CD4-positive, alpha-beta T cell treated with Interleukin-1 beta for 1 hour (primary cell): ENCODE data around the gene NEDD4L.
"Not testable (repeated sequence)": the region's sequence is repeated elsewhere in the genome, so short reads cannot be mapped to it uniquely, and the experiment has no call there.

Experiments used
- DNase-seq, 2 donors: peaks; one replicate each; pipeline ENCODE4 v3.0.0-alpha.2; 2020 to 2022

Gene NEDD4L

DNA sequence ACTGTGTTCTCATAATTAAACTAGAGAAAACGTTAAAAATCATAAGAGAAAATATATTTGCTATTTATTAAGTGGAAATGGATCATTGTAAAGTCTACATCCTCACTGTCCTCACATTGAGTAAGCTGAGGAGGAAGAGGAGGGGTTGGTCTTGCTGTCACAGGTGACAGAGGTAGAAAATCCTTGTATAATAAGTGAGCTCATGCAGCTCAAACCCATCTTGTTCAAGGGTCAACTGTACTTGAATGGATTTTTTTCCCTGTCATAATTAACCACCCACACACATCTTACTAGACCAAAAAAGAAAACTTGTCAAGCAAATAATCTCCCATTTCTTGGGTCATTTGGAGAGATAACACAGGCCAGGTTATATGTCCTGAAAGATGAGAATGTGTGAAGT lies 231.2 kb downstream of the NEDD4L start:
- DNase-seq: no peak

DNA sequence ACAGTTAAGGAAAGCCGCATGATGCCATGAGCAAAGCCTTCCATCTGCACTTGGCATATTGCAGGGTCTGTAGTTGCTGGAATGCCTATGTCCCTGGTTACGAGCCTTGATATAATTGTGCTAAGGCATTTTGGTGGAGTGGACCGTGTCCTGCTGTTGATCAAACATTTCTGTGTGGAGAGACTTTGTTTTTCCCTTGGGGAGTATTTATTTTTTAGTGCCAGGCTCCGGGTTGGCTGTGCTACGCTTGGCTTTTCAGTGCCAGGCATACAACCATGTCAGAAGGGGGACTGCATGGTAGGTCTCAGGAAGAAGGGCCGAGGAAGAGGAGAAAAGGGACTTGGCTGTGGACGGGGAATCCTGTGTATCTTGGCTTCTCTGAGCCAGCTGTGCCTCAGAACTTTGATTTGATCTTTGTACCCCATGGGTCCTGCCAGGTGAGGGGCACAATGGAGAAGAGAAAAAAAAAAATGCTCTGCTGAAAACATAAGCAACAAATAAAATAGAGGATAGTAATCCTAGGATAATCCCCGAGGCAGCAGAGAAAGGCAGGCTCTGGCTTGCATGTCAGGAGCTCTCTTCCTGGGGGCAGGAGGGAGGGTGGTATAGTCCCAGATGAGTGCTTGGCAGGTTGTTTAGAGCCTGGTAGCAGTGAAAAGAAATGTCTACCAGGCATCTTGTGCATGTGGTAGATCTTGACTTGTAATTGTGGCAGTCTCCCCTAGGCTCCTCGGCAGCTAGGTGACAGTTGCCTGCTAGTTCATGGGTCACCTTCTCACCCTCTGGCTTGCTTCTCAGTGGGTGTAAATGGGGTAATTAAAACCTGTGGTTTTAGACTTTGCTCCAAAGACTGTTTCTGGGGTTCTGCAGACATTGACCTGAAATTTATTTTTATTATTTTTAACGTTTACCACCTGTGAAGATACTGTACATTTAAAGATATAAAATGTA lies 233.0 kb downstream of the NEDD4L start:
- no peak for DNase-seq

DNA sequence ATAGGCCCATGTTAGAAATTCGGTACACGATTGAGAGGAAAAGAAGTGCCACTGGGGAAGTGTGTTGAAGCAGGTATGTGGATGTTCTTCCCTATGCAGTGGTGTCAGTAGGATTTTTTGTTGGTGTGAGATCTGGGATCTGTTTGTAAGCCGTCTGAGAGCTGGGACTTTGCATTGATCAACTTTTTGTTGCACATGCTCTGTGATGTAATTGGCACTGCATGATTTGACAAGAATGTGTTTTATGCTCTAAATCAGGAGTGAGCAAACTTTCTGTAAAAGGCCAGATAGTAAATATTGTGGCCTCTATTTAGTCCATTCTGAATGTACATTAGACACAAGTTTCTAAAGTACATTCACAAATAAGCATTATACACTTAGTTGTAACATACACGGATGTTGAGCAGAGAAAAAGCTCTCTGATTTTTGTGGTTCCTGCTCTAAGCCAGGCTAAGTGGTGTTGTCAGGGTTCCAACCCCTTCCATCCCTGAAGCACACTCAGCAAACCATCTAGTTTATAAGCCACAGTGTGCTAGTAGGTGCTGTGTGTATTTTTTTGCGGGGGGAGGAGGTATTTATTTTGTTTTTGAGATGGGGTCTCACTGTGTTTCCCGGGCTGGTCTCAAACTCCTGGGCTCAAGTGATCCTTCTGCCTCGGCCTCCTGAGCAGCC lies 235.6 kb downstream of the NEDD4L start:
- DNase-seq: no peak

DNA sequence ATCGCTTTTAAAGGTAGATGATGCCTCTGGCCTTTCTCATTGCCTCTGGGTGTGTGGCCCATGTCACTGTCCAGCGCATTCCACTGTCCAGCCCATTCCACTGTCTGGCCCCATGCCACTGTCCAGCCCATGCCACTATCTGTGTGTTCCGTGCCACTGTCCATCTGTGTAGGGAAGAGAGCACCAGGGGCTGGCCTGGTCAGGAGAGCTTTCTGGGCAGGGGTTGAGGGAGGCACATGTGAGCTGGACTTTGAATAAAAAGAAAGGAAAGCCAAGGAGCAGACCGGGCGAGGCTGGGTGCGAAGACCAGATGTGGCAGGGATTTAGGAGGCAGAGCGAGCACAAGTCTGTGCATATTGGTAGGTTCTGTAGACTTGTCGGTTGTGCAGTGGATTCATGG lies 236.2 kb downstream of the NEDD4L start:
- DNase-seq: no peak

DNA sequence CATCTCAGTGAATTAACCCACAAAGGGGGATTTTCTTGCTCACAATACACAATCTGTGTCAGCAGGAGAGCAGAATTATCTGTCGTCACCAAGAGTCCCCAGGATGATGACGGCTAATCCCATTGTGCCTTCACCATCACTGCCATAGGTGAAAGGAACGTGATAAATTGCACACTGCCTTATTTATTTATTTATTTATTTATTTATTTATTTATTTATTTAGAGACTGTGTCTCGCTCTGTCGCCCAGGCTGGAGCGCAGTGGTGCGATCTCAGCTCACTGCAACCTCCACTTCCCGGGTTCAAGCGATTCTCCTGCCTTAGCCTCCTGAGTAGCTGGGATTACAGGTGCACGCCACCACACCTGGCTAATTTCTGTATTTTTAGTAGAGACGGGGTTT lies 238.8 kb downstream of the NEDD4L start:
- DNase-seq: not testable (repeated sequence)

DNA sequence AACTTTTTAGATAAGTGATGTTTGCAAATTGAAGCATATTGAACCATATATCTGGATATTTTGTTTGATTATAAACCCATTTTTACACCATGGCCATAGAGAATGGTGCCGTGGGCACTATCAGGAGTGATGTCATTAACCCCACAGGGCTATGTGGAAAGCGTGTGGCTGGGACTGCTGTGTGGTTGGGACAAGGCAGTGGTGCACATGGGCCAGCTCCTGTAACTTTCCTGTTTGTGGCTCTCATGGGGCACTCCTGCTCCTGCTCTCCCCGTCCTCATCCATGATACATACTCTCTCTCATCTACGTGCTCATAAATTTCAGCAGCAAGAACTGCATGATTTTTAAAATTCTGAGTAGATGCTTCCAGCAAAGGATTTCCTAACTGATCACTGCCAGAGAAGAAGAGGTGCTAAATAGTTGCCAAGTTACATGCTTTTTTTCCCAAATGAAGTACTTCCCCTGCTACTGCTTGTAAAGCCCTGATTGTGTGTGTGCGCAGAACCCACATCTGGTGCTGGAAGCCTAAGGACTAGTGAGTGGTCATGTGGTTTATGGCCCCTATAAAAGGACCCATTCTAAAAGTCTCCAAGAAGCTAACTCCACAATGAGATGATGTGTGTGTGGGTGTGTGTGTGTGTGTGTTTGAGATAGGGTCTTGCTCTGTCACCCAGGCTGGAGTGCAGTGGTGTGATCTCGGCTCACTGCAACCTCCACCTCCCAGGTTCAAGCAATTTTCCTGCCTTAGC lies 240.8 kb downstream of the NEDD4L start:
- no peak for DNase-seq

DNA sequence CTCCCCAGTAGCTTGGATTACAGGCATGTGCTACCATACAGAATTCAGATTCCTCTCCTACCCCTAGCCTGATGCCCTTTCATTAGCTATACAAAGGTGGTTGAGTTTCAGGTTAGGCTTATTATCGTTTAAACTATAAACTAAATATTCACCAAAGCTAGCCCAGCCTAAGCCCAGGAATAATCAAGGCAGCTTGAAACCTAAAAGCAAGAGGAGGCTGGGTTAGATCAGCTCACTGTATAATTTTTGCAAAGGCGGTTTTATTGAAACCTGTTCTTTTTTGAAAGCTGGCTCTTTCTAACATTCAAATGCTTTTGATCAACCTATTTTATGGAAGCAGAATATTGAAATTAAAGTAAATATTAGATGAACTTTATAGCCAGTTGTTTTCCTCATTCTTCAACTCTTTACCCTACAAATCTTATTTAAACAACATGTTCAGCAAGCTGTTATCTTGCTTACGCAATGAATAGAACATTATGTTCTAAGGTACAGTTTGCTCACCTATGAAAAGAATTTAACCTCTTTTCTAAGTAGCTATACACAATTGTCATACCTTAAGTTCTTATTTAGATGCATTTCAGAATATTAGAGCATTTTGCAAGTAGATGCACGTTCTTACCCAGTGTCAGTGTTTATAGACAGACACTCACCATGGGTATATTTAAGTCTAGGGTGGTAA lies 241.6 kb downstream of the NEDD4L start:
- DNase-seq: no peak

DNA sequence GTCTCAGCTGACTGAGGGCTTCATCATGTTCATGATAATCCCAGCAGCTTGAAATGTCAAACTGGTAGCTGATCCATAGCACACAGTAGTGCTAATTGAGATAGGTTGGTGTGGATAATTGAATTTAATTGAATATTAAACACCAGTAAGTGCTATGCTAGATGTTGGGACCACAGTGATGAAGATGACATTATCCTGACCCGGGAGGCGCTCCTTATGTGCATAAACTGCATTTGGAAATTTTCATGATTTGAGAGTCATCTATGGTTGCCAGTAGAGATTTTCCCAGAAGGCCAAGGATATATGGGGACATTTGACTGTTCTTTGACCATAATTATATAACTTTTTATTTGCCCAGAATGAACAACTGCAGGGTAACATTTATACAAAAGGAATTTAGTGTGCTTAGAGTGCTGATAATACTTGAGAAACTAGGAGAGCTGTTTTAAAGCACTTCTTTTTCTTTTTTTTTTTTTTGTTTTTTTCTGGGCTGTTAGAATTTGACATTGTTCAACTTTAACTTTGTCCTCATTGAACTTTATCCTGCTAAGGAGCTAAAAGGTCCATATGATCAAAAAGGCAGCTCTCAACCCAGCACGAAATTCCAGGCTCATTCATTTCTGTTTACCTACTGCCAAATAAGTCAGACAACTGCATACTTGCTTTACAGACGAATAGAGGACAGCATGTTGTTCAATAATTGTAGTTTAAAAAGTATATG lies 242.8 kb downstream of the NEDD4L start:
- no peak for DNase-seq

DNA sequence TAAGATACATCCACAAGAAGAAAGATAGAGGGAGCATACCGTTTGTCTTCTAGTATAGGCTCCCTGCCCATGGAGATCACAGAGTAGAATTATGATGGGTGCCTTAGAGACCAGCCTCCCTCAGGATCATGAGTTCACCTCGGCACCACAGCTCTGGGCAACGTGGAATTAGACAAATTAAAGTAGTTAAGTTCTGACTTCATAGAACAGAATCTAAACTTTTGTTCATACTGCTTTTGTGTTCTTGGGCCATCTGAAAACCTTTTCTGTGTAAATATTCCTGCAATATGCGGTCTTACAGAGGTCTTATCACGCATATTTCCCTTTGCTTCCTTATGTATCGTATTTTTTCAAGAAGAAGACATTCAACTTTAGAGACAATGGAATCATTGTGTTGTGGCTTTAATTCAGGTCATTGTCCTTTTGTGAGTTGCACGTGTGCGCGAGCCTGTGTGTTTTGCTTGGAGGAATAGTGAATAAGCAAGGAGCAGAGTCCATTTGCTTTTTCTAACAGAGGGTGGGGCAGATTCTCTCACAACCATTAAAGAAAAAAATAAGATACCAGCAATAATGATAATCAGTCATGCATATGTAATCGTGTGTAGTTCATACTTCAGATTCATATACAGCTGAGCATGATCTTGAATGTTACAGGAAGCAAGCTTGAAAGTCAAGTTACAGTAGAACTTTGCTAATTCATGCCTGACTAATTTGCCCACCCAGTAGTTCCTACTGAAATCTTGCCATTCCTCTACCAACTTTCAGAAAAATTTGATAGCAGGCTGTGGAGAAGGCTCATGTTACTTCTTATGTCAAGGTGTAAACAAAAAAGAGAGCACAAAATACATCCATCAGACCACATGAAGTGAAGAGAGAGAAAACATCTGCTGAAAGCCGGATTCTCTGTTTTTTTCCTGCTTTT lies 243.6 kb downstream of the NEDD4L start:
- no peak for DNase-seq

DNA sequence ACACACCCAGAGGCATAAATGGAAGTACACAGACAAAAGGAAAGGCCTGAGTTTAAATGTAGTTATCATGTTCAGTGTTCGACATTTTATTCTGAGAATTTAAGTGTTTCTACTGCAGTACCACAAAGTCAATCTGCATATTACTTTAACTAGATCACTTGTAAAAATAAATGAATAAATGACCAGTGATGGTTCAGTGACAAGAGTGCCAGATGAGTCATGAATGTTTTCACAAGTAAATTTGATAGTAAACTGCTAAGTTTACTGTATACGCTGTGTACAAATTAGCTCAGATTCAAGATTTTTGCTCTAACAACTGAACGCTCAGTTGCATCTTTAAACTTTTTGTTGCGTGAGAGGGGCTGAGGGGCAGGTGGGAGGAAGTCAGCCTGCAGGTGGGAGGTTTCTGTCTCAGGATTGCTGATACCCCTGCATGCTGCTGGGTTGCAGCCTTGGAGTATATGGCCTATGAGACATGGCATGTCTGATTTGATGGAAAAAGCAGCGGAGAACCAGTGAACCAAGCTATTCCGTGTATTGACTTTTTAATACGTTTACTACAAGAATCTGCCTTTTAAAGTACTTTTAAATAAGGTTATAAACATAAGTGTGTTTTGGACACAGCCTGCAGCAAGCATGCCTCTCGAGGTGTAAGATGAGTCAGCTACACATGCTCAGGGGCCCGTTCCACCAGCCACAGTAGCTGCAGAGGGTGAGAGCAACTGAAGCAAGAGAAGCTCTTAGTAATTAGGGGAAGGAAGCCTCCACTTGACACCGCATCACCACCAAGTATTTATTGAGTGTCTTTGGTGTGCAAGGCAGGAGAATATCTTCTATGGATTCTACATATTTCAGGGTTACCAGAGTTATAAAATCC lies 245.1 kb downstream of the NEDD4L start:
- no peak for DNase-seq

DNA sequence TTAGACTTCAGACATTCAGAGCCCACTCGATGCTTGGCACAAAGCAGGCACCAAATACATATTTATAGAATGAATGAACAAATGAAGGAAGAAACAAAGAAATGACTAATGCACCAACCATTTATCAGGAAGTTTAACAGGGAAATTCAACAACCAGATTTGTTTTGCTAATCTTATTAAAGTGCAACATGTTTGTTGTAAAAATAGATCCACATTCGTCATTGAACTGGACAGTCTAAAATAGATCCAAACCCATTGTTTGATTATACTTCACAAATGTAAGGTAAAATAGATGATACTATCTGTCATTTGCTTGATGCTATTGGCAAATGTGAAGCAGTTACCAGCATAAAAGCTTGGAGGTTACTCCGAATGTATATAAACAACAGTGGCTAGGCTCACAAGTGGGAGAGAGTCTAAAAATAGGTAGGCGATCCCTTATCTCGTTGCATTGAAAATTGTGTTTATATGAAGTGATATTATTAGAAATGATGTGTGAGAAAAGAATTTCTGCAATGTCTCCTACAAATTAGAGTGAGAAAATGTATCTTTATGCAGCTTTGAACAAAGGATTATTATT lies 246.2 kb downstream of the NEDD4L start:
- no peak for DNase-seq

DNA sequence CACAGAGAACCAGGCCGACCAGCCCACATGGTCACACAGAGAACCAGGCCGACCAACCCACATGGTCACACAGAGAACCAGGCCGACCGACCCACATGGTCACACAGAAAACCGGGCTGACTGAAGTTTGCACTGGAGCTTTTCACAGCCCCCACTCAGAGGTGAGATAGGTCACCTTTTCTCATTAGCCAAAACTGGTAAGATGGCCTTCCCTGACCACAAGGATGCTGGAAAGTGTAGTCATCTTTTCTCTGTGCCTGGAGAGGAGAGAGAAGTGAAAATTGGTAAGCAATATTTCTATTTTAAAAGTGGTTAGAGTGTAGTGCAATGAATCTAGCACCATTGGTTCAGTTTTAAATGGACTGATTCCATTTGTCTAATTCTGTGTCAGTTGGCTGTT lies 247.1 kb downstream of the NEDD4L start:
- DNase-seq: no peak

DNA sequence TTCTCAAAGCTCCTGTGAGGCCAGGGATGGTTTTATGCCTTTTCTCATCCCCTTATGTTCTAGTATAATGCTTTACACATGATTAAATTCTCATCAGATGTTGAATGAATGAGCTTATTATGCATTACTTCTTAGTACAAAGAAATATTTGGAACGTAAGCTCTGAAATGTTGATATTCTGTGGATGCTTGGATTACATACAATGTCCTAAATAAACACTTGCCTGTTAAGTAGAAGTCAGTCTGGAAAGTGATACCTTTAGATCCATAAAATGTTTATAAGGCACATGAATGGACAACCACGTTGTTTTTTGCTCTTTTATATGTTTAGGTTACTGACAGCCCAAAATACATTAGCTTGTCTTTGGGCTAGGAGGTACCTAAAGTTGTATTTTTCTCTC lies 248.6 kb downstream of the NEDD4L start:
- DNase-seq: no peak

DNA sequence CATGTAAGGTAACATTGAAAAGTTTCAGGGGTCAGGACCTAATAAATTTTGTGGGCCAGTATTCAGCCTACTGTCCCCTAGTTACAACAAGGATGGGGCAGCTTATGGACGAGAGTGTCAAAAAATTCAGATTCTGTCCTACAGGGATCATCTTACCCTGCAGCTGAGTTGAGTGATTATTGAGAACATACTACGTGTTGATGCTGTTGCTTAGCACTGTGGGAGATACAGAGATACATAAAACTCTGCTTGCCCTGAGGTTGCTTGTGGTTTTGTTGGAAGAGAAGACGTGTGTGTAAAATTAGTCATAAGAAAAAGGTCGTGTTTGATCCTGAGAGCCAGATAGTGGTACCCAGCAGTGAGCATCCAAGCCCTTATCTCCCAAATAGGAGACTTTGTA lies 253.2 kb downstream of the NEDD4L start:
- no peak for DNase-seq

DNA sequence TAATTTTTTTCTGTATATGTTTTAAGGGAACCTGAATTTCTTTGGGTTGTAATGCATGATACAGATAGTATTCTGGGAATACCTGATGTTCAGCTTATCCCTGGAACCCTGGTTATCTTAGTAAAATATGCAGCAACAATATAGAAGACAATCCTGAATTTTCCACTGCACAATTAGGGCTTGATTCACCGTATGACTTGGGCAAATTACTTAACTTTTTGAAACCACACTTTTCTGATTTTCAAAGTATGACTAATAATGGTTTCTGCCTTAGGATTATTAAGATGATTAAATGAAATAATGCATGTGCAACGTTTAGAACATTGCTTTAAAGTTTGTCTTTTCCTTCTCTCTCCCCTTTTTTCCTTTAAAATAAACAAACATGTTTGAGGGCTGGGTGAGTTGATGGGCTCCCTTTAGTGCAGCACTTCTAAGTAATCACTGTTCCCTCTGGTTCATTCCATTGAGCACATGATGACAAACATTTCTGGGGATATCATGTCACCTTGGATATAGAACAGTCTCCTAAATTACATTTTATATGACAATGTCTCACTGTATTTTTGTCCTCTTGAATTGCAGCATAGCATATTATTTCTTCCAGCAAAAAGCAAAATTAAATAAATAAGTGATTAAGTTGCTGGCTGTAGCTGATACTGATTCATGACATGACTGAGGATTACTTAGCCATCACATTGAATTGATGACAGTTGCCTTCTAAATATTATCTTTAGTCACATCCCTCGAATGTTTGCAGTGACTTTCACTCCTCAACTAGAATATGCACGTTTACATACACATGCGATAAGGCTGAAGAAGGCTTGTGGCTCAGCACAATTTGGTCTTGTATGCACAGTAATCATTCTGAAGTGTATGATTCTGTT lies 254.5 kb downstream of the NEDD4L start:
- DNase-seq: no peak

DNA sequence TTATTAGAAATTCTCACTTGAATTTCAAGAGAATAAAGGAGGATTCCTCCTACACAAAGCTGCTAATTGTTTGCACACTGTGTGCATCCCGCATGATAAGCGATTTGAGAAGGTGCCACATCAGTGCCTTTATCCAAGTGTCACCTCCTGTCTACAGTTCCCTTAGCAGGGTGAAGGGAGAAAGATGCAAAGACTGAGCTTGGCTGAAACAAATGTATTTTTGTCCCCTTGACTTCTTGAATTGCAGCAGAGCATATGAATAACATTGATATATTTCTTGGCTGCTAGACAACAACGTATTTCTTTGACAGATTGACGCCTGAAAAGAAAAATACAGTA lies 255.1 kb downstream of the NEDD4L start:
- DNase-seq: no peak

DNA sequence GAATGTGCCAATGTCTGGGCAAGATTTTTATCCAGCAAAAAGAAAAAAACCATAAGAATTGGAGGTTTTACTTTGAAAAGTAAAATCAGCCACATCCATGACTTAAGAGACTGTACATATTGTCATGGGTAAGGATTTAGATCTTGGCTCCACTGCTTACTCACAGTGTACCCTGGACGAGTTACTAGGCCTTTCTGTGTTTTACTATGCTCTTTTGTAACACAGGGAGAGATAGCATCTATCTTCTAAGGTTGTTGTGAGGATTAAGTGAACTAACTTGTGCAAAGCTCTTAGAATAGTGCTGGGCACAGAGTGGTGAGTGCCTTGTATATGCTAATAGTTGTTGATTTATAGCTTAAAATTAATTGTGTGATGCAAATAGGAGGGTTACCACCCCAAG lies 255.9 kb downstream of the NEDD4L start:
- DNase-seq: no peak

DNA sequence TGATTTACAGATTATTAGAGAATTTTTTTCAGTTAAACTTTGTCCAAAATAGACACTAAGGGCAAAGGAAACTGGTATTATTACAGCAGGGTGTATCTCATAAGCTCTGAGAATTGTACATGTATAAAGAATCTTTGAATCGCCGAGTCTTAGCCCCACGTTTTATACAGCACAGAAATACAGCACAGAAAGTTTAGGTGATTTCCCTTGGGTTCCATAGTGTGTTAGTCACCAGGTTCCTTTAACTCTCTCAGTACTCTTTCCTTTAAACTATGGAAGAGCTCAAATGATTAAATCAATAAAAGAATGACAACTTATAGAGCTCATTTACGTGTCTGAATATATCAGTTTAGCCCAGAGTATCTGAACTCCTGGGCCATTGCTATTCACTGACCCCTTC lies 256.8 kb downstream of the NEDD4L start:
- DNase-seq: no peak

DNA sequence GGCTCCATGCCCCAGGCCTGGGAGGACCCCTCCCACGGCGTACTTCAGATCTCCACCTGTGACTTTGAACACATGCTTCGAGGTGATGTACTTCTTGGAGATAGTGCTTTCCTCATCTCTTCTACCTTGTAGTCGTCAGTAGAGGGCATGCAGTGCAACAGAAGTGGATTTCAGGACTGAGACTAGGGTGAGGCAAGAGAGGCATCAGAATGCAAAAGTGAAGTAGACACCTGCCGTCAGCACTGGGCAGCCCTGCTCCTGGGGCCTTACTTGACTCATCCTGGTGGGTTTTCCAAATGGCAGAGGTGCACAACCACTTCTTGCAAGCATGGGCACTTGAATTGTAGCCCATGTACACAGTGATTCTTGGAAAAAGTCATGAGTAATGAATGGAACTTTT lies 258.8 kb downstream of the NEDD4L start:
- DNase-seq: no peak
